WTC11 (cell line): ENCODE measurements around the gene PCID2. TPM values are rescaled to one million over a fixed set of nuclear protein-coding genes. Genes with fewer than 3 reads are reported as not detected.

Experiments
- CREB1 ChIP-seq: sonication (generic); formaldehyde crosslinking; IDR thresholded peaks from 2 replicates; pipeline ENCODE4 v1.8.0; 2023; ENCODE audit warnings: mild to moderate bottlenecking, missing genetic modification reagents
- ELF4 ChIP-seq: sonication (generic); formaldehyde crosslinking; IDR thresholded peaks from 2 replicates; pipeline ENCODE4 v1.8.1; 2022; ENCODE audit warnings: low read depth, mild to moderate bottlenecking, moderate library complexity, missing genetic modification reagents
- ETV6 ChIP-seq: sonication (generic); formaldehyde crosslinking; IDR thresholded peaks from 2 replicates; pipeline ENCODE4 v1.8.1; 2022; ENCODE audit warnings: mild to moderate bottlenecking, missing genetic modification reagents
- FOXK1 ChIP-seq: sonication (generic); formaldehyde crosslinking; IDR thresholded peaks from 2 replicates; pipeline ENCODE4 v1.8.0; 2022; ENCODE audit warnings: mild to moderate bottlenecking, moderate library complexity, missing genetic modification reagents
- GABPB1 ChIP-seq: sonication (generic); formaldehyde crosslinking; IDR thresholded peaks from 2 replicates; pipeline ENCODE4 v1.8.1; 2023; ENCODE audit warnings: mild to moderate bottlenecking, missing genetic modification reagents
- GRHL2 ChIP-seq: fragments of 250-450 bp; sonication (Bioruptor Pico); IDR thresholded peaks from 2 replicates; pipeline ENCODE4 v1.8.0; 2022; ENCODE audit warnings: mild to moderate bottlenecking, moderate library complexity; ENCODE audit not compliant: insufficient replicate concordance, severe bottlenecking
- HMGA2 ChIP-seq: fragments of 250-450 bp; sonication (Bioruptor Pico); IDR thresholded peaks from 2 replicates; pipeline ENCODE4 v1.4.0; 2021; ENCODE audit warnings: mild to moderate bottlenecking, moderate library complexity
- NFE2L1 ChIP-seq: sonication (generic); formaldehyde crosslinking; IDR thresholded peaks from 2 replicates; pipeline ENCODE4 v1.8.1; 2023; ENCODE audit warnings: missing genetic modification reagents
- NFYB ChIP-seq: sonication (generic); formaldehyde crosslinking; conservative IDR thresholded peaks from 2 replicates; pipeline ENCODE4 v1.8.0; 2022; ENCODE audit warnings: low read depth, missing genetic modification reagents
- NR1H2 ChIP-seq: sonication (generic); formaldehyde crosslinking; IDR thresholded peaks from 2 replicates; pipeline ENCODE4 v1.9.0; 2021; ENCODE audit warnings: mild to moderate bottlenecking, moderate library complexity, missing genetic modification reagents
- NR2C2 ChIP-seq: sonication (generic); formaldehyde crosslinking; IDR thresholded peaks from 2 replicates; pipeline ENCODE4 v1.8.0; 2022; ENCODE audit warnings: mild to moderate bottlenecking, missing genetic modification reagents
- NR3C1 ChIP-seq: sonication (generic); formaldehyde crosslinking; conservative IDR thresholded peaks from 2 replicates; pipeline ENCODE4 v1.8.1; 2023; ENCODE audit warnings: low read depth, mild to moderate bottlenecking, missing genetic modification reagents
- PRRX2 ChIP-seq: fragments of 250-450 bp; sonication (Bioruptor Pico); IDR thresholded peaks from 2 replicates; pipeline ENCODE4 v1.8.0; 2021; ENCODE audit warnings: mild to moderate bottlenecking
- RORB ChIP-seq: fragments of 250-450 bp; sonication (Bioruptor Pico); IDR thresholded peaks from 2 replicates; pipeline ENCODE4 v1.9.0; 2021; ENCODE audit warnings: mild to moderate bottlenecking
- SMAD4 ChIP-seq: sonication (generic); formaldehyde crosslinking; IDR thresholded peaks from 2 replicates; pipeline ENCODE4 v1.8.0; 2022; ENCODE audit warnings: mild to moderate bottlenecking, missing genetic modification reagents
- TP53 ChIP-seq: sonication (generic); formaldehyde crosslinking; IDR thresholded peaks from 2 replicates; pipeline ENCODE4 v1.8.1; 2023; ENCODE audit warnings: mild to moderate bottlenecking, missing genetic modification reagents
- ZNF138 ChIP-seq: sonication (generic); formaldehyde crosslinking; conservative IDR thresholded peaks from 2 replicates; pipeline ENCODE4 v1.8.1; 2022; ENCODE audit warnings: mild to moderate bottlenecking, moderate library complexity, missing genetic modification reagents
- ZNF219 ChIP-seq: sonication (generic); formaldehyde crosslinking; IDR thresholded peaks from 2 replicates; pipeline ENCODE4 v1.8.0; 2023; ENCODE audit warnings: missing genetic modification reagents, mild to moderate bottlenecking, borderline replicate concordance
- ZNF263 ChIP-seq: sonication (generic); formaldehyde crosslinking; IDR thresholded peaks from 2 replicates; pipeline ENCODE4 v1.8.1; 2022; ENCODE audit warnings: low read depth, mild to moderate bottlenecking, moderate library complexity, missing genetic modification reagents
- ZNF317 ChIP-seq: sonication (generic); formaldehyde crosslinking; IDR thresholded peaks from 2 replicates; pipeline ENCODE4 v1.8.1; 2023; ENCODE audit warnings: low read depth, mild to moderate bottlenecking, moderate library complexity, missing genetic modification reagents, borderline replicate concordance
- ZNF396 ChIP-seq: fragments of 250-450 bp; sonication (Bioruptor Pico); IDR thresholded peaks from 2 replicates; pipeline ENCODE4 v1.8.0; 2021; ENCODE audit warnings: mild to moderate bottlenecking, moderate library complexity, borderline replicate concordance
- ZNF671 ChIP-seq: fragments of 250-450 bp; sonication (Bioruptor Pico); IDR thresholded peaks from 2 replicates; pipeline ENCODE4 v1.8.0; 2021; ENCODE audit warnings: mild to moderate bottlenecking
- total RNA-seq: library from RNA; stranded (reverse); gene quantifications from 3 replicates; pipeline ENCODE4 v1.2.3, GENCODE V29; 2021
- TF ChIP-seq, protein P1 (sequence below): fragments of 250-450 bp; sonication (Bioruptor Pico); IDR thresholded peaks from 2 replicates; pipeline ENCODE4 v1.9.0; 2021; ENCODE audit warnings: mild to moderate bottlenecking
- TF ChIP-seq, protein P2 (sequence below): sonication (generic); formaldehyde crosslinking; IDR thresholded peaks from 2 replicates; pipeline ENCODE4 v1.8.1; 2022; ENCODE audit warnings: mild to moderate bottlenecking, moderate library complexity, missing genetic modification reagents
- TF ChIP-seq, protein P3 (sequence below): sonication (generic); formaldehyde crosslinking; IDR thresholded peaks from 2 replicates; pipeline ENCODE4 v1.8.0; 2023; ENCODE audit warnings: missing genetic modification reagents, mild to moderate bottlenecking, borderline replicate concordance
- TF ChIP-seq, protein P4 (sequence below): sonication (generic); formaldehyde crosslinking; conservative IDR thresholded peaks from 2 replicates; pipeline ENCODE4 v1.8.1; 2023; ENCODE audit warnings: mild to moderate bottlenecking, low read depth, missing genetic modification reagents, moderate library complexity
- TF ChIP-seq, protein P5 (sequence below): sonication (generic); formaldehyde crosslinking; IDR thresholded peaks from 2 replicates; pipeline ENCODE4 v1.8.0; 2022; ENCODE audit warnings: mild to moderate bottlenecking, missing genetic modification reagents
- TF ChIP-seq, protein P6 (sequence below): sonication (generic); formaldehyde crosslinking; conservative IDR thresholded peaks from 2 replicates; pipeline ENCODE4 v1.8.1; 2022; ENCODE audit warnings: mild to moderate bottlenecking, missing genetic modification reagents

The PCID2 gene
- total RNA-seq, 1 experiment from 2014 or later, result 69.4 TPM

DNA sequence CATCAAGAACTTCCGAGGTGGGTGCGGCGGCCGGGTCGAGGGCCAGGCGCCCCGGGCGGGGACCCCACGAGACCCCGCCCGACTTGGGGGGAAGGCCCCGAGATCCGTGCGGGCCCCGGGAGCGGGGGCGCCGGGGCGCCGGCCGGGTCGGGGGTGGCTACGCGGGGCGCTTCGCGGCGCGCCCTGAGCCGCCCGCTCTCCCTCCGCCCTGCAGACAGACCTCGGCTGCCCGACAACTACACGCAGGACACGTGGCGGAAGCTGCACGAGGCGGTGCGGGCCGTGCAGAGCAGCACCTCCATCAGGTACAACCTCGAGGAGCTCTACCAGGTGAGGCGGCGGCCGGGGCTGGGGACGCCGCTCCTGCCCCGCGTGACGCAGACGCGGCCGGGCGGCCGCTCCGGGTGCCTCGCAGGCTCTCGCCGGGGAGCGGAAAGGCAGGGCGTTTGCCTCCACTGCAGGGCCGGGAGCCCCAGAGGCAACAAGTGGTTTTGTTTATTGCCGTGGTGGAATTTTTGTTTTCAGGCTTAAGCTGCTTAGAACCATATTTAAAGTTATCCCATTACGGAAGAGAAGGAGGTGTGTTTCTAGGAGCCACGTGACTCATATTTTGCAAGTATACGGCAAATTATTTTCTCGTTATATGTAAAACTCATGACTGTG lies 1.4 kb upstream of the PCID2 start (continued):
- TF ChIP-seq, protein P1, sequence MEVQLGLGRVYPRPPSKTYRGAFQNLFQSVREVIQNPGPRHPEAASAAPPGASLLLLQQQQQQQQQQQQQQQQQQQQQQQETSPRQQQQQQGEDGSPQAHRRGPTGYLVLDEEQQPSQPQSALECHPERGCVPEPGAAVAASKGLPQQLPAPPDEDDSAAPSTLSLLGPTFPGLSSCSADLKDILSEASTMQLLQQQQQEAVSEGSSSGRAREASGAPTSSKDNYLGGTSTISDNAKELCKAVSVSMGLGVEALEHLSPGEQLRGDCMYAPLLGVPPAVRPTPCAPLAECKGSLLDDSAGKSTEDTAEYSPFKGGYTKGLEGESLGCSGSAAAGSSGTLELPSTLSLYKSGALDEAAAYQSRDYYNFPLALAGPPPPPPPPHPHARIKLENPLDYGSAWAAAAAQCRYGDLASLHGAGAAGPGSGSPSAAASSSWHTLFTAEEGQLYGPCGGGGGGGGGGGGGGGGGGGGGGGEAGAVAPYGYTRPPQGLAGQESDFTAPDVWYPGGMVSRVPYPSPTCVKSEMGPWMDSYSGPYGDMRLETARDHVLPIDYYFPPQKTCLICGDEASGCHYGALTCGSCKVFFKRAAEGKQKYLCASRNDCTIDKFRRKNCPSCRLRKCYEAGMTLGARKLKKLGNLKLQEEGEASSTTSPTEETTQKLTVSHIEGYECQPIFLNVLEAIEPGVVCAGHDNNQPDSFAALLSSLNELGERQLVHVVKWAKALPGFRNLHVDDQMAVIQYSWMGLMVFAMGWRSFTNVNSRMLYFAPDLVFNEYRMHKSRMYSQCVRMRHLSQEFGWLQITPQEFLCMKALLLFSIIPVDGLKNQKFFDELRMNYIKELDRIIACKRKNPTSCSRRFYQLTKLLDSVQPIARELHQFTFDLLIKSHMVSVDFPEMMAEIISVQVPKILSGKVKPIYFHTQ (CRISPR knock-in tag), result no peak
- TF ChIP-seq NFYB (CRISPR knock-in tag) (no peak; the same call in 1 of the 2 replicates), ZNF396 (CRISPR knock-in tag) (no peak), PRRX2 (no peak), SMAD4 (CRISPR knock-in tag) (no peak), NR2C2 (CRISPR knock-in tag) (peak; percentile 58; the same call in 1 of the 2 replicates), ZNF671 (CRISPR knock-in tag) (no peak), NFE2L1 (CRISPR knock-in tag) (peak; percentile 87; the same call in 1 of the 2 replicates), TP53 (CRISPR knock-in tag) (peak; percentile 91; the same call in 1 of the 2 replicates), NR1H2 (CRISPR knock-in tag) (no peak), ZNF138 (no peak), FOXK1 (CRISPR knock-in tag) (peak; percentile 83), ZNF219 (no peak), RORB (CRISPR knock-in tag) (no peak), HMGA2 (no peak), ETV6 (peak; percentile 88), ELF4 (CRISPR knock-in tag) (no peak), CREB1 (CRISPR knock-in tag) (peak; percentile 76; the same call in 1 of the 2 replicates), GRHL2 (no peak), NR3C1 (CRISPR knock-in tag) (no peak), ZNF317 (CRISPR knock-in tag) (no peak), ZNF263 (CRISPR knock-in tag) (no peak), GABPB1 (CRISPR knock-in tag) (peak; percentile 46; the same call in 1 of the 2 replicates)
- TF ChIP-seq, protein P2, sequence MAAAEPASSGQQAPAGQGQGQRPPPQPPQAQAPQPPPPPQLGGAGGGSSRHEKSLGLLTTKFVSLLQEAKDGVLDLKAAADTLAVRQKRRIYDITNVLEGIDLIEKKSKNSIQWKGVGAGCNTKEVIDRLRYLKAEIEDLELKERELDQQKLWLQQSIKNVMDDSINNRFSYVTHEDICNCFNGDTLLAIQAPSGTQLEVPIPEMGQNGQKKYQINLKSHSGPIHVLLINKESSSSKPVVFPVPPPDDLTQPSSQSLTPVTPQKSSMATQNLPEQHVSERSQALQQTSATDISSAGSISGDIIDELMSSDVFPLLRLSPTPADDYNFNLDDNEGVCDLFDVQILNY, result peak; percentile 77; the same call in 1 of the 2 replicates
- TF ChIP-seq, protein P3, sequence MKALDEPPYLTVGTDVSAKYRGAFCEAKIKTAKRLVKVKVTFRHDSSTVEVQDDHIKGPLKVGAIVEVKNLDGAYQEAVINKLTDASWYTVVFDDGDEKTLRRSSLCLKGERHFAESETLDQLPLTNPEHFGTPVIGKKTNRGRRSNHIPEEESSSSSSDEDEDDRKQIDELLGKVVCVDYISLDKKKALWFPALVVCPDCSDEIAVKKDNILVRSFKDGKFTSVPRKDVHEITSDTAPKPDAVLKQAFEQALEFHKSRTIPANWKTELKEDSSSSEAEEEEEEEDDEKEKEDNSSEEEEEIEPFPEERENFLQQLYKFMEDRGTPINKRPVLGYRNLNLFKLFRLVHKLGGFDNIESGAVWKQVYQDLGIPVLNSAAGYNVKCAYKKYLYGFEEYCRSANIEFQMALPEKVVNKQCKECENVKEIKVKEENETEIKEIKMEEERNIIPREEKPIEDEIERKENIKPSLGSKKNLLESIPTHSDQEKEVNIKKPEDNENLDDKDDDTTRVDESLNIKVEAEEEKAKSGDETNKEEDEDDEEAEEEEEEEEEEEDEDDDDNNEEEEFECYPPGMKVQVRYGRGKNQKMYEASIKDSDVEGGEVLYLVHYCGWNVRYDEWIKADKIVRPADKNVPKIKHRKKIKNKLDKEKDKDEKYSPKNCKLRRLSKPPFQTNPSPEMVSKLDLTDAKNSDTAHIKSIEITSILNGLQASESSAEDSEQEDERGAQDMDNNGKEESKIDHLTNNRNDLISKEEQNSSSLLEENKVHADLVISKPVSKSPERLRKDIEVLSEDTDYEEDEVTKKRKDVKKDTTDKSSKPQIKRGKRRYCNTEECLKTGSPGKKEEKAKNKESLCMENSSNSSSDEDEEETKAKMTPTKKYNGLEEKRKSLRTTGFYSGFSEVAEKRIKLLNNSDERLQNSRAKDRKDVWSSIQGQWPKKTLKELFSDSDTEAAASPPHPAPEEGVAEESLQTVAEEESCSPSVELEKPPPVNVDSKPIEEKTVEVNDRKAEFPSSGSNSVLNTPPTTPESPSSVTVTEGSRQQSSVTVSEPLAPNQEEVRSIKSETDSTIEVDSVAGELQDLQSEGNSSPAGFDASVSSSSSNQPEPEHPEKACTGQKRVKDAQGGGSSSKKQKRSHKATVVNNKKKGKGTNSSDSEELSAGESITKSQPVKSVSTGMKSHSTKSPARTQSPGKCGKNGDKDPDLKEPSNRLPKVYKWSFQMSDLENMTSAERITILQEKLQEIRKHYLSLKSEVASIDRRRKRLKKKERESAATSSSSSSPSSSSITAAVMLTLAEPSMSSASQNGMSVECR (CRISPR knock-in tag), result peak; percentile 69; the same call in 1 of the 2 replicates
- TF ChIP-seq, protein P4, sequence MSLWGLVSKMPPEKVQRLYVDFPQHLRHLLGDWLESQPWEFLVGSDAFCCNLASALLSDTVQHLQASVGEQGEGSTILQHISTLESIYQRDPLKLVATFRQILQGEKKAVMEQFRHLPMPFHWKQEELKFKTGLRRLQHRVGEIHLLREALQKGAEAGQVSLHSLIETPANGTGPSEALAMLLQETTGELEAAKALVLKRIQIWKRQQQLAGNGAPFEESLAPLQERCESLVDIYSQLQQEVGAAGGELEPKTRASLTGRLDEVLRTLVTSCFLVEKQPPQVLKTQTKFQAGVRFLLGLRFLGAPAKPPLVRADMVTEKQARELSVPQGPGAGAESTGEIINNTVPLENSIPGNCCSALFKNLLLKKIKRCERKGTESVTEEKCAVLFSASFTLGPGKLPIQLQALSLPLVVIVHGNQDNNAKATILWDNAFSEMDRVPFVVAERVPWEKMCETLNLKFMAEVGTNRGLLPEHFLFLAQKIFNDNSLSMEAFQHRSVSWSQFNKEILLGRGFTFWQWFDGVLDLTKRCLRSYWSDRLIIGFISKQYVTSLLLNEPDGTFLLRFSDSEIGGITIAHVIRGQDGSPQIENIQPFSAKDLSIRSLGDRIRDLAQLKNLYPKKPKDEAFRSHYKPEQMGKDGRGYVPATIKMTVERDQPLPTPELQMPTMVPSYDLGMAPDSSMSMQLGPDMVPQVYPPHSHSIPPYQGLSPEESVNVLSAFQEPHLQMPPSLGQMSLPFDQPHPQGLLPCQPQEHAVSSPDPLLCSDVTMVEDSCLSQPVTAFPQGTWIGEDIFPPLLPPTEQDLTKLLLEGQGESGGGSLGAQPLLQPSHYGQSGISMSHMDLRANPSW (CRISPR knock-in tag), result no peak
- TF ChIP-seq, protein P5, sequence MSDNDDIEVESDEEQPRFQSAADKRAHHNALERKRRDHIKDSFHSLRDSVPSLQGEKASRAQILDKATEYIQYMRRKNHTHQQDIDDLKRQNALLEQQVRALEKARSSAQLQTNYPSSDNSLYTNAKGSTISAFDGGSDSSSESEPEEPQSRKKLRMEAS (CRISPR knock-in tag), result peak; percentile 90; the same call in 1 of the 2 replicates
- TF ChIP-seq, protein P6, sequence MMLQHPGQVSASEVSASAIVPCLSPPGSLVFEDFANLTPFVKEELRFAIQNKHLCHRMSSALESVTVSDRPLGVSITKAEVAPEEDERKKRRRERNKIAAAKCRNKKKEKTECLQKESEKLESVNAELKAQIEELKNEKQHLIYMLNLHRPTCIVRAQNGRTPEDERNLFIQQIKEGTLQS (CRISPR knock-in tag), result peak; percentile 71; the same call in 1 of the 2 replicates
